K562 (cell line): Measurements from ENCODE around the gene SUGP1. TPM values are rescaled to one million over a fixed set of nuclear protein-coding genes. Genes with fewer than 3 reads are reported as not detected.
A peak's percentile ranks its signal among the peaks of the same experiment; 100 is the strongest.

ENCODE experiments used
- ATAC-seq: fragments of 200-7000 bp; cut with Tn5 transposase; 3 replicates; pipeline ENCODE4 v1.9.1; 2020; ENCODE audit warnings: moderate library complexity
- BruUV-seq: library from RNA; stranded (reverse); fragments of 400-500 nt; replicated peaks from 2 replicates; lab custom pipeline; 2021; lab: Mats Ljungman, UMichigan
- CTCF ChIA-PET: fragments of 300-600 bp; formaldehyde crosslinking; extraction: SDS; loops from one replicate; lab custom pipeline; 2021; ENCODE audit warnings: low intra/inter-chr PET ratio; lab: Yijun Ruan, JAX
- POLR2A ChIA-PET: fragments of 300-600, 350-650 bp; sonication (Branson Sonifier 250); formaldehyde crosslinking; extraction: SDS; loops from one replicate; lab custom pipeline; 2021; ENCODE audit warnings: antibody characterized with exemption, inconsistent platforms; lab: Yijun Ruan, JAX
- DNase-seq, 4 experiments: peaks; one replicate each; pipeline versions ENCODE4 v3.0.0 to v3.0.0-alpha.2; 2011 to 2018; ENCODE audit warnings: low spot score in 3 of 4, mixed read lengths in 3 of 4; ENCODE audit errors: extremely low read depth in 1 of 4
- FAIRE-seq: peaks from 2 replicates; lab custom pipeline; 2011; peaks lifted over from hg19 to GRCh38; lab: Jason Lieb, UNC
- H2AFZ ChIP-seq: 2 replicates; pipeline ENCODE4 v1.6.0; 2011; ENCODE audit warnings: low read depth, low read length, control low read depth, inconsistent platforms
- H3K27ac ChIP-seq: fragments of 200-600 bp; 3 replicates; pipeline ENCODE4 v1.8.0; 2011; ENCODE audit warnings: low read depth, mild to moderate bottlenecking, control low read depth, inconsistent platforms, low read length, moderate library complexity, mixed read lengths; ENCODE audit errors: extremely low read depth
- H3K27me3 ChIP-seq, 2 experiments: fragments of 300-600 bp in 1 of 2; 2 replicates in 1 of 2; 3 replicates in 1 of 2; pipeline versions ENCODE4 v1.6.0 to v1.8.0; 2011; ENCODE audit warnings: inconsistent platforms in 2 of 2, low read length in 2 of 2, mild to moderate bottlenecking in 1 of 2, mixed read lengths in 1 of 2, moderate library complexity in 1 of 2; ENCODE audit not compliant: control insufficient read depth in 2 of 2, insufficient read depth in 2 of 2
- H3K36me3 ChIP-seq: fragments of 300-600 bp; 3 replicates; pipeline ENCODE4 v1.8.0; 2011; ENCODE audit warnings: mild to moderate bottlenecking, low read length, inconsistent platforms; ENCODE audit not compliant: control insufficient read depth, insufficient read depth
- H3K4me1 ChIP-seq, 2 experiments: fragments of 200-600 bp in 1 of 2; replicated peaks in 1 of 2; 2 replicates in 1 of 2; 3 replicates in 1 of 2; pipeline versions ENCODE4 v1.5.1 to v1.8.0; 2011; ENCODE audit warnings: inconsistent platforms in 2 of 2, low read length in 2 of 2, mild to moderate bottlenecking in 1 of 2, mixed read lengths in 1 of 2, moderate library complexity in 1 of 2; ENCODE audit not compliant: control insufficient read depth in 2 of 2, insufficient read depth in 2 of 2
- H3K4me2 ChIP-seq: 2 replicates; pipeline ENCODE4 v1.6.1; 2011; ENCODE audit warnings: low read length, control low read depth, inconsistent platforms, mixed read lengths; ENCODE audit not compliant: insufficient read depth
- H3K4me3 ChIP-seq: fragments of 200-600 bp; sonication (generic), shearing (Covaris generic); 2 replicates; pipeline ENCODE4 v1.5.1; 2016; ENCODE audit warnings: control low read depth, inconsistent platforms
- H3K79me2 ChIP-seq: fragments of 200-600 bp; 3 replicates; pipeline ENCODE4 v1.8.0; 2011; ENCODE audit warnings: low read length, inconsistent platforms; ENCODE audit not compliant: control insufficient read depth, insufficient read depth
- H3K9ac ChIP-seq, 2 experiments: 2 replicates each; pipeline versions ENCODE4 v1.6.0 to v1.6.1; 2011; ENCODE audit warnings: low read depth in 2 of 2, low read length in 2 of 2, control low read depth in 1 of 2, inconsistent platforms in 1 of 2, mild to moderate bottlenecking in 1 of 2, mixed read lengths in 1 of 2; ENCODE audit not compliant: insufficient read depth in 1 of 2
- H3K9me1 ChIP-seq: one replicate; pipeline ENCODE4 v1.6.0; 2011; ENCODE audit warnings: inconsistent platforms, mild to moderate bottlenecking, low read length, moderate library complexity; ENCODE audit not compliant: control insufficient read depth, insufficient read depth
- H3K9me3 ChIP-seq: replicated peaks from 2 replicates; pipeline ENCODE4 v1.5.1; 2011; ENCODE audit warnings: low read depth, low read length, inconsistent platforms; ENCODE audit not compliant: control insufficient read depth, insufficient read depth
- H4K20me1 ChIP-seq: replicated peaks from 2 replicates; pipeline ENCODE4 v1.6.1; 2011; ENCODE audit warnings: low read length, inconsistent platforms, mixed read lengths; ENCODE audit not compliant: control insufficient read depth, insufficient read depth
- ARID4B ChIP-seq: sonication (generic); formaldehyde crosslinking; IDR thresholded peaks from 2 replicates; pipeline ENCODE4 v1.8.0; 2022; ENCODE audit warnings: mild to moderate bottlenecking, missing genetic modification reagents
- COPS2 ChIP-seq: fragments of 450-650 bp; conservative IDR thresholded peaks from 2 replicates; pipeline ENCODE4 v1.6.1; 2016; ENCODE audit warnings: mild to moderate bottlenecking, moderate library complexity
- ELK3 ChIP-seq: fragments of 450-650 bp; formaldehyde crosslinking; IDR thresholded peaks from 2 replicates; pipeline ENCODE4 v1.4.0; 2020; ENCODE audit warnings: mild to moderate bottlenecking
- HOMEZ ChIP-seq: fragments of 250-450 bp; sonication (Bioruptor Pico); IDR thresholded peaks from 2 replicates; pipeline ENCODE4 v1.4.0; 2020; ENCODE audit warnings: mild to moderate bottlenecking, moderate library complexity
- MAFG ChIP-seq: fragments of 450-650 bp; conservative IDR thresholded peaks from 2 replicates; pipeline ENCODE4 v1.6.1; 2016; ENCODE audit warnings: missing genetic modification characterization, missing compliant biosample characterization
- MCM3 ChIP-seq: fragments of 450-650 bp; IDR thresholded peaks from 2 replicates; pipeline ENCODE4 v1.6.1; 2016
- MCM5 ChIP-seq: fragments of 450-650 bp; IDR thresholded peaks from 2 replicates; pipeline ENCODE4 v1.6.1; 2016; ENCODE audit warnings: low read depth
- MCM7 ChIP-seq, 2 experiments: fragments of 450-650 bp; IDR thresholded peaks; 2 replicates each; pipeline ENCODE4 v1.6.1; 2016 to 2018
- NCOA2 ChIP-seq, 2 experiments: fragments of 450-650 bp; IDR thresholded peaks; 2 replicates each; pipeline ENCODE4 v1.6.1; 2018; ENCODE audit warnings: mild to moderate bottlenecking in 2 of 2, moderate library complexity in 1 of 2; ENCODE audit not compliant: partially characterized antibody in 2 of 2
- NFIC ChIP-seq: fragments of 450-650 bp; IDR thresholded peaks from 2 replicates; pipeline ENCODE4 v1.6.1; 2017; ENCODE audit warnings: mild to moderate bottlenecking, inconsistent platforms
- PML ChIP-seq: IDR thresholded peaks from 2 replicates; pipeline ENCODE4 v1.6.1; 2012; ENCODE audit warnings: low read length, inconsistent platforms
- RAD51 ChIP-seq: fragments of 450-650 bp; IDR thresholded peaks from 2 replicates; pipeline ENCODE4 v1.7.1; 2016; ENCODE audit warnings: low read depth, mild to moderate bottlenecking, borderline replicate concordance
- RBM17 ChIP-seq: fragments of 200-400 bp; formaldehyde crosslinking; IDR thresholded peaks from 2 replicates; pipeline ENCODE4 v1.6.1; 2017; ENCODE audit warnings: low read depth, mild to moderate bottlenecking, low read length, borderline replicate concordance
- SAFB2 ChIP-seq: fragments of 200-400 bp; formaldehyde crosslinking; IDR thresholded peaks from 2 replicates; pipeline ENCODE4 v1.6.1; 2018; ENCODE audit warnings: borderline replicate concordance, low read length, low read depth, moderate library complexity; ENCODE audit not compliant: severe bottlenecking
- SETDB1 ChIP-seq: IDR thresholded peaks from one replicate; pipeline ENCODE4 v1.6.1; 2012; ENCODE audit warnings: low read length, control low read depth, inconsistent platforms
- STAT5A ChIP-seq: IDR thresholded peaks from 2 replicates; pipeline ENCODE4 v1.6.1; 2012; ENCODE audit warnings: low read length, inconsistent platforms, borderline replicate concordance
- ZNF12 ChIP-seq: sonication (generic); formaldehyde crosslinking; IDR thresholded peaks from 2 replicates; pipeline ENCODE4 v1.4.0; 2020; ENCODE audit warnings: mild to moderate bottlenecking, missing genetic modification reagents
- ZNF589 ChIP-seq: fragments of 200-800 bp; sonication (Bioruptor generic); IDR thresholded peaks from 2 replicates; pipeline ENCODE4 v1.6.1; 2016; ENCODE audit warnings: low read depth, missing genetic modification characterization, missing compliant biosample characterization
- WGBS: fragments of 100-300 bp; shearing (Covaris generic); methylation state at CpG from one replicate; pipeline ENCODE4 v1.1.6; 2016; ENCODE audit warnings: low coverage, mixed read lengths; ENCODE audit not compliant: insufficient coverage; ENCODE audit errors: missing lambda C conversion rate; 5-methylcytosine and 5-hydroxymethylcytosine counted together
- in situ Hi-C: fragments of 300-500 bp; cut with MboI; formaldehyde crosslinking; loops from 4 replicates; pipeline ENCODE4 v1.15.0; 2018; ENCODE audit warnings: inconsistent platforms, mixed read lengths
- intact Hi-C: fragments of 100-400 bp; cut with micrococcal nuclease; formaldehyde crosslinking; loops from 2 replicates; pipeline ENCODE4 v1.14.2; 2022
- polyA plus RNA-seq, 8 experiments: library from polyadenylated mRNA; depleted of rRNA in 4 of 8; stranded (reverse) in 5 of 8; unstranded in 3 of 8; fragments of >200 nt; fragmentation: Nextera tagmentation in 2 of 8; fragmentation: Illumina TruSeq in 1 of 8; extraction: Ambion mirVana in 2 of 8; extraction: Trizol in 1 of 8; gene quantifications; 2 replicates each; pipeline versions ENCODE4 v1.2.1 to v1.2.3, GENCODE V29; 2011 to 2014; ENCODE audit warnings: inconsistent platforms in 1 of 8, missing spikeins in 1 of 8
- total RNA-seq, 7 experiments: library from RNA; depleted of rRNA in 6 of 7; stranded (reverse); fragments of >200 nt in 6 of 7; fragmentation: Illumina TruSeq in 2 of 7; extraction: Trizol in 2 of 7; gene quantifications; 2 replicates each; pipeline versions ENCODE4 v1.2.1 to v1.2.3, GENCODE V29; 2011 to 2021; ENCODE audit warnings: low replicate concordance in 1 of 7

The SUGP1 gene
- total and polyA plus RNA-seq, 9 of the 15 experiments (the other 6 are each of a cell fraction or from before 2014, with no cell fraction given), result 1.0 to 53.3 (median 32.4) TPM

- H3K9me1 ChIP-seq, result no peaks in the 10 kb centered on the region
- H3K27ac ChIP-seq, result no peak overlapping the region
- no TSS peak for BruUV-seq
- no peak overlapping the region for H3K4me2 ChIP-seq
- H3K4me3 ChIP-seq, result no peak overlapping the region
- no peaks in the 10 kb centered on the region for H3K27me3 ChIP-seq
- ATAC-seq (no peak), DNase-seq (no peak), FAIRE-seq (no peak)
- H2AFZ ChIP-seq, result no peak overlapping the region
- no peaks in the 10 kb centered on the region; a peak in 2 of 5 replicates for H3K4me1 ChIP-seq
- in situ Hi-C loops, result loop anchor here (10.0 kb wide), 1 partner anchor 283 kb away; no protein-coding TSS in a partner anchor
- peaks cover 10% of the 10 kb centered on the region; the same call in 1 of the 2 replicates for H4K20me1 ChIP-seq
- no peaks in the 10 kb centered on the region for H3K9me3 ChIP-seq
- intact Hi-C loops, result loop anchor here (10.0 kb wide), 1 partner anchor 273 kb away; no protein-coding TSS in a partner anchor
- CTCF ChIA-PET, result no interaction called here
- 0 out of 4 replicates have a peak overlapping the region, but pooled peaks of 1 of the 2 experiments have one; percentile 17 for H3K9ac ChIP-seq
- H3K79me2 ChIP-seq, result peaks cover 37% of the 10 kb centered on the region
- H3K36me3 ChIP-seq, result peaks cover 66% of the 10 kb centered on the region
- 93% methylated on average over 8 of the region's 8 CpGs for WGBS
- POLR2A ChIA-PET, result interaction anchor here (1.1 kb wide), 1 partner anchor 32 kb away, joined by 3 read pairs; no protein-coding TSS in a partner anchor
- TF ChIP-seq RBM17, result no peak
- TF ChIP-seq NFIC, result no peak
- no peak for TF ChIP-seq NCOA2 (IDR thresholded peaks at IDR 0.05; ENCODE audit: partially characterized antibody in 2 of 2)
- no peak for TF ChIP-seq ZNF589 (CRISPR knock-in tag)
- no peak for TF ChIP-seq MCM3
- no peak for TF ChIP-seq SETDB1
- no peak for TF ChIP-seq MAFG (tag)
- TF ChIP-seq SAFB2, result no peak
- no peak for TF ChIP-seq MCM7 (IDR thresholded peaks at IDR 0.05)
- no peak for TF ChIP-seq COPS2
- TF ChIP-seq RAD51, result no peak
- no peak for TF ChIP-seq HOMEZ
- no peak for TF ChIP-seq ZNF12 (CRISPR knock-in tag)
- no peak for TF ChIP-seq MCM5
- TF ChIP-seq PML, result no peak
- no peak for TF ChIP-seq STAT5A
- TF ChIP-seq ARID4B (CRISPR knock-in tag), result no peak
- no peak for TF ChIP-seq ELK3 (CRISPR knock-in tag)
Measured at GRCh38 chr19:19327672-19328071, 7.4 kb upstream of the SUGP1 start.
